DMS153 treated with DMSO at 0.1 percent for 48 hours (cell line): ENCODE measurements around the gene CPSF3.
"Not testable (repeated sequence)": the region's sequence is repeated elsewhere in the genome, so short reads cannot be mapped to it uniquely, and the experiment has no call there.

Experiments
- DNase-seq: peaks from one replicate; lab custom pipeline; 2025; ENCODE audit not compliant: unreplicated experiment; lab: John Stamatoyannopoulos, UW

The CPSF3 gene

GRCh38 chr2:9498210-9498609 lies 74.8 kb downstream of the CPSF3 start:
- no peak for DNase-seq

GRCh38 chr2:9508931-9509330 lies 85.5 kb downstream of the CPSF3 start:
- DNase-seq: no peak

- DNase-seq: not testable (repeated sequence)
Measured at GRCh38 chr2:9513946-9514345, 90.5 kb downstream of the CPSF3 start.

- DNase-seq: no peak
Measured at GRCh38 chr2:9517118-9517782, 93.8 kb downstream of the CPSF3 start.

GRCh38 chr2:9518163-9518562 lies 94.7 kb downstream of the CPSF3 start:
- DNase-seq: no peak

GRCh38 chr2:9518780-9519179 lies 95.3 kb downstream of the CPSF3 start:
- DNase-seq: no peak

GRCh38 chr2:9519250-9519649 lies 95.8 kb downstream of the CPSF3 start:
- no peak for DNase-seq
